GM19455 (cell line): ENCODE results near the gene AGAP2.
A peak's percentile ranks its signal among the peaks of the same experiment; 100 is the strongest.
"Not testable (repeated sequence)": the region's sequence is repeated elsewhere in the genome, so short reads cannot be mapped to it uniquely, and the experiment has no call there.

ENCODE experiments used
- ATAC-seq: cut with Tn5 transposase; IDR thresholded peaks from one replicate; pipeline ENCODE4 v1.9.1; 2021; ENCODE audit not compliant: unreplicated experiment

Gene AGAP2

DNA sequence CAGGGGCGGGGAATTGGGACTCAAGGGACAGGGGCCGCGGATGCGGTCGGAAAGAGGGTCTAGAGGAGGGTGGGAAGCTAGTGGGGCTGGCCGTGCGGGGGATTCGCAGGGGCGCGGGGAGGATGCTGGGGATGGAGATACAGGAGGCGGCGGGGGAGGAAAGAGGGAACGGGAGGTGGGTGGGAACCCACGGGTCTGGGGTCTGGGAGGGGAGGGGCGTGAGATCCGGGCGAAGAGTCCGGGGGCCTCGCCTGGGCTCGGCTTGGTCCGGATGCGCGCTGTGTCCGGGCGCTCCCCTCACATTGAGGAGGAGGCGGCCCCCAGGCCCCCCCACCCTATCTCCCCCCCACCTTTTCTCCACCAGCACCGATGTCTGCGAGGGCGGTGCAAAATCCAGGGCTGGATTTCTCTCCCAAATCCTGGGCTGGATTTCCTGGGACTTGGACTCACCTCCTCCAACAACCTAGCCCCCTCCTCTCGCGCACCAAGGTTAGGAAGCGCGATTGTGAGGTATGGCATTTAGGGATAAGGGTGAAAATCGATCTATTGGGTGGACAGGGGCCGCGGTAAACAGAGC lies at the start of gene AGAP2:
Gene AGAP2 (minus strand): TSS at position 82 of the 577 bp plus-strand sequence. CDS start 496 bp downstream, outside the sequence.
- no peak for ATAC-seq

DNA sequence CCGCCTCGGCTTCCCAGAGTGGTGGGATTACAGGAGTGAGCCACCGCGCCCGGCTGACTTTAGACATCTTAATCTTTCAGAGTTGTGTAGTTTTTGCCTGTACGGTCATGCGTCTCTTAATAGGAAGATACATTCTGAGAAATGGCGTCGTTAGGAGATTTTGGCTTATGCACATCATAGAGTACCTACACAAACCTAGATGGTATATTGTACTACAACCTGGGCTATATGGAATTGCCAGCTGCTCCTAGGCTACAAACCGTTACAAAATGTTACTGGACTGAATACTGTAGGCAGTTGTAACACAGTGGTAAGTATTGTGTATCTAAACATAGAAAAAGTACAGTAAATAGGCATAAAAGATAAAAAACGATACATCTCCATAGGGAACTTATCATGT lies 45.3 kb upstream of the AGAP2 start:
- no peak for ATAC-seq

DNA sequence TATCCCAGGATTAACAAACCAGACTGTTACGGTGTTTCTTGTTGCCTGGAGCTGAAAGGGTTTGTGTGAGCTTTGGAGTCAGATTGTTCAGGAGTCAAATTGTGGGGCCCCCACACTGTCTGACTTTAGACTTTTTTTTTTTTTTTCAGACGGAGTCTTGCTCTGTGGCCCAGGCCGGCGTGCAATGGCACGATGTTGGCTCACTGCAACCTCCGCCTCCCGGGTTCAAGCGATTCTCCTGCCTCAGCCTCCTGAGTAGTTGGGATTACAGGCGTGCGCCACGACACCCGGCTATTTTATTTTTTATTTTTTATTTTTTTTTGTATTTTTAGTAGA lies 44.9 kb upstream of the AGAP2 start:
- no peak for ATAC-seq

GRCh38 chr12:57782608-57783465 lies 44.3 kb upstream of the AGAP2 start, which contains the start of gene TSFM:
TSFM (plus strand) TSS chr12:57782787; CDS start chr12:57782802, 15 bp downstream.
- ATAC-seq, result peak; percentile 93

DNA sequence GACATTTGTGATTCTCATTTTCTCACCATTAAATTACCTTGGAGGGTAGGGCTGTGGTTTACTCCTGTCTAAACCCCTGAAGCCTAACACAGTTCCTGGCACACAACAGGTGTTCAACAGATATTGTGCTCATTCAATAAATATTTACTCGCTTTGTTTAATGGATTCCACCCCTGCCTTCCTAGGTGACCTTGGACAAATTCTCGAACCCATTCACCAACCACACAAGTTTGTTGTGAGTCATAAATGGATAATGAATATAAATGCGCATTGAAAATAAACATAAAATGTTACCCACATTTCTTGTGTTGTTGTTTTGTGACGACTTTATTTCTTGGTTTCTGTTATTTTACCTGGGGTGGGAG lies 43.7 kb upstream of the AGAP2 start:
- ATAC-seq, result peak; percentile 21

GRCh38 chr12:57781801-57782200 lies 43.3 kb upstream of the AGAP2 start:
- no peak for ATAC-seq

- no peak for ATAC-seq
These were observed 42.7 kb upstream of the AGAP2 start for GRCh38 chr12:57781244-57781643.

DNA sequence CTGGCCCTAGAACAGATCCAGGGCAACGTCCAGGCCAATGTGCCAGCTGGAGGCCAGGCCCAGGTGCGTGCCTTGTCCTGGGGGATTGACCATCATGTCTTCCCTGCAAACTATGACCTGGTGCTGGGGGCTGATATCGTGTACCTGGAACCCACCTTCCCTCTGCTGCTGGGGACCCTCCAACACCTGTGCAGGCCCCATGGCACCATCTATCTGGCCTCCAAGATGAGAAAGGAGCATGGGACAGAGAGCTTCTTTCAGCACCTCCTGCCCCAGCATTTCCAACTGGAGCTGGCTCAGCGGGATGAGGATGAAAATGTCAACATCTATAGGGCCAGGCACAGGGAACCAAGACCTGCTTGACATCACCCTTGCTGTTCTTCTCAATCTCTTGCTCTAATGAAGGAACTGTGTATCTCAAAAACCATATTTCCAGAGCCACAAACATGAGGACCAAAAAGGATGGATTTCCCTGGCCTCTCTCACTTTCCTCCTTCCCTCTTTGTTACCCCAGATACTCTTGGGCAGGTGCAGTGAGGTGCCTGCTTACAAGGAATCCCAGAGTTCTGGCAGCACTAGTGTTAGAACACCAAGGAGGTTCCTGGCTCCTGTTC lies 41.8 kb upstream of the AGAP2 start:
- no peak for ATAC-seq

DNA sequence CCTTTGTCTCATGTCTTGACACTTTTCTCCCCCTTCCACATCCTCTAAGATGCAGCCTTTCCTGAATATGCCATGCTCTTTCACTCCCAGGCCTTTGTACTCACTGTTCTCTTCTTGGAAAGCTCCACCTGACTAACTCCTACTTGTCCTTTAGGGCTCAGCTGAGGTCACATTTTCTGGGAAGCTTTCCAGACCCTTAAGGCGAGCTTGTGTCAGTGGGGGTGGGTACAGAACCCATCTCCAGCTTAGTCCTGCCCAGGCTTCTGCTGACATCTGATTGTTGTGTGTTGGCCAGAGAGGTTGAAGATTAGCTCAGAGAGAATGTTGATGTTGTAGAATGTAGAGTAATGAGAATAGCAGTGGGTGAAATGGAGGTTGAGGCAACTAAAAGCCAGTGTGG lies 41.2 kb upstream of the AGAP2 start:
- no peak for ATAC-seq

- no peak for ATAC-seq
These were observed 39.4 kb upstream of the AGAP2 start for GRCh38 chr12:57777911-57778310.

DNA sequence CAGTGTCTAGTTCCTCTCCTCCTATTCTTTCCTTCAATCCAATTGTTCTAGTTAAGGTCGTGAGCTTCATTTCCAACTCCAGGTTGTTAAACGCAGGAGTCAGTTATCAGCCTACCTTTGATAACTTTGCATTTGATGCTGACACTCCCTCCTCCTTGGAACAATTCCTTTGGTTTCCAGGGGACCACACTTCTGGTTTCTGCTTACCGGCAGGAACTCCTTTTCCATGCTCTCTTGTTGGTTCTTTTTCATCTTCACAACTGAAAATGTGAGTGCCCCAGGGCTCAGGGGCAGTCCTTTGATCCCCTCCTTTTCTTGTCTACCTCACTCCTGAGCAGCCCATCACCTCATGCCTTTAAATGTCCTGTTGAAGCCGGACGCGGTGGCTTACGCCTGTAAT lies 38.8 kb upstream of the AGAP2 start:
- no peak for ATAC-seq

GRCh38 chr12:57776247-57776587 lies 37.7 kb upstream of the AGAP2 start:
- no peak for ATAC-seq

DNA sequence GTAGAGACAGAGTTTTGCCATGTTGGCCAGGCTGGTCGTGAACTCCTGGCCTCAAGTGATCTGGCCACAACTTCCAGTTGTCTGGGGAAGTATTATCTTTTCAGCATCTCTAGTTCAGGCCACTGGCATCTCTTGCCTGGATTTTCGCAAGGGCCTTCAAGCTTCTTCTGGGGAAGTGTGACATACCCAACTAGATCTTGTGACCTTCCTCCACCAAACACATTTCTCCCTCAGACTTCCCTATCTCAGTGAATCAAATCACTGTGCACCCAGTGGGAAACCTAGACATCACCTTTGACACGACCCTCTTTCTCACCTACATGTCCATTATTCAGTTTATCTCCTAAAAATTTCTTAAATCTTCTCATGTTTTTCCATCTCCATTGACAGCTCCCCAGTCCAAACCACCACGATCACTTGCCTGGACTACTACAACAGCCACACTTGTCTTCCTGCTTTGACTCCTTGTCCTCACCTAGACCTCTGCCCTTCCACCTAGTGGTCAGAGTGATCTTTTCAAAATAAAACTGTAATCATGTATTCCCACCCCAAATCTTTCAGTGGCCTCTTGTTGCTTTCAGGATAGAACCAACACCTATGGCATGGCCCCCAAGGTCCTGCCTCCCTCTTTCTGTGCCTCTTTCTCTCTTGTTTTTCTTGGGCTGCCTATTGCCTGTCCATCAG lies 37.2 kb upstream of the AGAP2 start:
- no peak for ATAC-seq

DNA sequence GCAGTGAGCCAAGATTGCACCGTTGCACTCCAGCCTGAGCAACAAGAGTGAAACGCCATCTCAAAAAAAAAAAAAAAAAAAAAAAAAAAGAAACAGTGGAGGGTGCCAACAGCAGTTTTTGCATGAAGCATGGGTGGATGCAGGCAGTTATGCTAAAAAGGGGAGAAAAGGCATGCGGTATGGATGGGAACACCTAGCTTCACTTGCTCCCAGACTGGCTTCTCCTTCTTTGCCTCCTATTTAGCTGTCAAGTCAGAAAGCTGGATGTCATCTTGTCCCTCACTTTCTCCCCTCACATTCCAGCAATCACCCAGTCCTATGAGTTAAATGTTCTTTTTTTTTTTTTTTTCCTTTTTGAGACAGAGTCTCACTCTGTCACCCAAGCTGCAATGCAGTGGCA lies 36.5 kb upstream of the AGAP2 start:
- ATAC-seq, result no peak

GRCh38 chr12:57774634-57775033 lies 36.1 kb upstream of the AGAP2 start:
- not testable (repeated sequence) for ATAC-seq

- ATAC-seq, result peak; percentile 29
These were observed 34.1 kb upstream of the AGAP2 start, which contains the start of gene EEF1AKMT3 for GRCh38 chr12:57772429-57773322. EEF1AKMT3 (plus strand) TSS chr12:57772614; CDS start chr12:57772725, 111 bp downstream.

DNA sequence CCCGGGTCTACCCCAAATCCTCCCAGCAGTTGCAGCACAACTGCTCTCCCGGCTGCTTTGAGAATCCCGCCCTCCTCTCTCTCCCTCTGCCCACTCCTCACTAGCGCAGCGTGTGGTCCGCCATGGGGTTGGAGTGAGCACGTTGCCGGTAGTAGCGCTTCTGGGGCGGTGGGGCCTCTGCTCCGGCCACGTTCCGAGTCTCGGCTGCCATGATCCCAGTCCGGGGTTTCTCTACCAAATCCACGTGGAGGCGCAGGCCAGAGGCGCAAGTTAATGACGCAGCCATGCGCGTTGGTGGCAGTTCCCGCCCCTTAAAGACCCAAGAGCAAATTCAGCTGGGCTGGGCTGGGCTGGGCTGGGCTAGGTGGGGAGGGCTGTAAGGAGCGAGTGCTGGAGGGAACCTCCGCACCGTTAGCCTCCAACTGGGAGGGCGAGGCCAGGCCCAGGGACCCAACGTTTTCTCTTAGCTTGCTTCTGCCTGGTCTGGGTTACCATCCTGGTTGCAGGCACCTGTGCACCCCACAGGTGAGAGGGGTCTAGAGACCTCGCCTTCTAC lies 33.4 kb upstream of the AGAP2 start, which contains the start of gene METTL1:
Gene METTL1 (minus strand): TSS at position 233 of the 556 bp plus-strand sequence. CDS start 22 bp downstream, at position 211.
- ATAC-seq, result peak; percentile 82

DNA sequence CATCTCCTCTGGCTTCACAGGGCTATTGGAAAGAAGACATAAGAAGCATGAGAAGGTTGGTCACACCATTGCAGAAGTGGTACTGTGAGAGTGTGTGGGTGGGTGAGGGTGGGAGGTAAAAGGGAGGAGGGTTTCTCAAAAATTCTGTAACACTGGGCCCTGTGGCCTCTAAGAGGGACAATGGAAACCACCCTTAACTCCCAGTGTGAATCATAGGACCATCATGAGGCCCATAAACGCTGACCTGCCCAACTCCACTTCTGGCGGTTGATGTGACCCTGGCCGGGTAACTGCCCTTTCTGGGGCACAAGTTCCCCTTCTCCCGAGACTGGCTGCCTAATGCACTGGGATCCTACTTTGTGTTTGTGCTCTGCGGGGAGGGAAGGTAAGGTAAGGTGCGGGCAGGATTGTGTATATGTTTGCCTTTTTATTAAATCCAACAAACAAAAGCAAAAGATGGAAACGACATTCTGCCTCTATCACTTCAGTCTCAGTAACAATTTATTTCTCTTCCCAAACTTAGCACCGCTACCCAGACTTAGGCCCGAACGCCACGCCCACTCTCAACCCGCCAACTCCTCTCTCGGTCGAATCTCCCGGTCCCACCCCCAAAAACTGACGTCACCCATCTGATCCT lies 32.8 kb upstream of the AGAP2 start:
- peak; percentile 71 for ATAC-seq

GRCh38 chr12:57770734-57771133 lies 32.2 kb upstream of the AGAP2 start:
- ATAC-seq, result no peak

DNA sequence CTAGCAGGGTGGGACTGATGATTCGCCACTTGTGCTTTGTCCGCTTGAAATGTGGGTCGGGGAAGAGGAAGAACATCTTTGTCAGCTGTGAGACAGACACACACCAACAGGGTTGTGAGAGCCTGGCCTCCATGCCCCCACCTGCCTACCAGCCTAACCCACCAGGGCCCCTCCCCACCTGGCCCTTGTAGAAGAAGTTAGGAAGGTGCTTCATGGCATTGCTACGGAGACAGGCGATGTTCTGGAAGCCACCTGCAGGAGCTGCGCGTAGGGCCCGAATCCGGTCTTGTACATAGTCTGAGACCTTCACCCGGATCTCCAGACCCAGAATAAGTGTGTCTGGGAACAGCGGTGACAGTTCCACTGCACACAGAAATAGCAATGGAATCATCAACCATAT lies 31.1 kb upstream of the AGAP2 start:
- no peak for ATAC-seq
